Thymus (tissue), 11 donors: ENCODE measurements around the gene APBB2. TPM values are rescaled to one million over a fixed set of nuclear protein-coding genes. Genes with fewer than 3 reads are reported as not detected.
"Not testable (repeated sequence)": the region's sequence is repeated elsewhere in the genome, so short reads cannot be mapped to it uniquely, and the experiment has no call there.

ENCODE experiments used
- DNase-seq, 9 donors: peaks; one replicate each; pipeline ENCODE4 v3.0.0-alpha.2; 2013; ENCODE audit warnings: low spot score in 9 of 9, low read depth in 6 of 9, missing footprints in 1 of 9
- H3K27ac ChIP-seq, 2 donors: one replicate each; pipeline ENCODE4 v1.5.1; 2013; ENCODE audit warnings: control low read depth in 1 of 2, low read depth in 1 of 2, low read length in 1 of 2, mild to moderate bottlenecking in 1 of 2, moderate library complexity in 1 of 2
- H3K27me3 ChIP-seq, 2 donors: one replicate each; pipeline ENCODE4 v1.5.1; 2013; ENCODE audit warnings: low read length in 1 of 2; ENCODE audit not compliant: control insufficient read depth in 2 of 2, insufficient read depth in 1 of 2
- H3K36me3 ChIP-seq, 2 donors: one replicate each; pipeline ENCODE4 v1.5.1; 2013; ENCODE audit warnings: low read length in 1 of 2, mild to moderate bottlenecking in 1 of 2, moderate library complexity in 1 of 2; ENCODE audit not compliant: control insufficient read depth in 2 of 2, insufficient read depth in 2 of 2
- H3K4me1 ChIP-seq, 2 donors: one replicate each; pipeline ENCODE4 v1.5.1; 2013; ENCODE audit warnings: low read length in 2 of 2; ENCODE audit not compliant: control insufficient read depth in 2 of 2, insufficient read depth in 2 of 2
- H3K4me3 ChIP-seq, 2 donors: one replicate each; pipeline ENCODE4 v1.5.1; 2013; ENCODE audit warnings: low read length in 2 of 2, control low read depth in 1 of 2, mild to moderate bottlenecking in 1 of 2
- H3K9me3 ChIP-seq, 2 donors: one replicate each; pipeline ENCODE4 v1.5.1; 2013; ENCODE audit warnings: low read length in 1 of 2, mild to moderate bottlenecking in 1 of 2; ENCODE audit not compliant: control insufficient read depth in 2 of 2, insufficient read depth in 1 of 2
- WGBS: extraction: QIAGEN DNeasy Blood & Tissue Kit; methylation state at CpG from one replicate; pipeline ENCODE4 v1.1.7; 2013; 5-methylcytosine and 5-hydroxymethylcytosine counted together
- polyA plus RNA-seq: library from polyadenylated mRNA; stranded (reverse); fragments of 200-250 nt; gene quantifications from one replicate; pipeline ENCODE4 v1.2.3, GENCODE V29; 2013
- total RNA-seq: library from RNA; stranded (reverse); fragments of 120-200 nt; gene quantifications from one replicate; pipeline ENCODE4 v1.2.4, GENCODE V29; 2013
- donor health status: healthy.

APBB2 gene
- total and polyA plus RNA-seq, 2 donors, result 10.0 to 20.2 TPM

DNA sequence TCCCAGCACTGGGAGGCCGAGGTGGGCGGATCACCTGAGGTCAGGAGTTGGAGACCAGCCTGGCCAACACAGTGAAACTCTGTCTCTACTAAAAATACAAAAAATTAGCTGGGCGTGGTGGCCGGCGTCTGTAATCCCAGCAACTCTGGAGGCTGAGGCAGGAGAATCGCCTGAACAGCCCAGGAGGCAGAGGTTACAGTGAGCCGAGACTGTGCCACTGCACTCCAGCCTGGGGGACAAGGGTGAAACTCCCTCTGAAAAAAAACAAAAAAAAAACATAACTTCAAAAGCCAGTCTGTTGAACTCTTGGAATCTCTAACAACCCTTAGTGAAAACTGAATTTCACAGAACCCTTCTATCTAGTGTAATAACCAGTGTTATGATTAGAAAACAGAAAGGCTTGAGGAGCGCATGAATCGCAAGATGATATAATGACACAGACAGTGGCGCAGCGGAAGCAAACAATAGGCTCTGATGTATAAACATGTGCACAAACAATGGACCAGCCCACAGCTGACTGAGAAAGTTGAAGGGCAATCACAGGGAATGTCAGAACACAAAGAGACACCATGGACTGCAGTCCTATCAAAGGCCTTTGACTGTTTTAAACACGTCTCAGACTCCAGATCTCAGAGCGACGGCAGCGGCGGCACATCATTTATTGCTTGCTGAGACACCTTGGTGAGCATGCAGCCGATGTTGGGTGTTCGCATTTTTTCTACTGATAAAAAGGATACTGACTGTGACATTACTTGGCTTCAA lies 383.0 kb downstream of the APBB2 start:
- Histone ChIP-seq H3K4me3 (no peak overlapping the region), H3K9me3 (no peaks in the 10 kb centered on the region), H3K27me3 (no peaks in the 10 kb centered on the region), H3K36me3 (no peaks in the 10 kb centered on the region), H3K4me1 (peaks cover 0 to 2% of the 10 kb centered on the region in 2 donors), H3K27ac (no peak overlapping the region)
- 98% methylated on average over 18 of the region's 18 CpGs for WGBS
- DNase-seq, result no peak

DNA sequence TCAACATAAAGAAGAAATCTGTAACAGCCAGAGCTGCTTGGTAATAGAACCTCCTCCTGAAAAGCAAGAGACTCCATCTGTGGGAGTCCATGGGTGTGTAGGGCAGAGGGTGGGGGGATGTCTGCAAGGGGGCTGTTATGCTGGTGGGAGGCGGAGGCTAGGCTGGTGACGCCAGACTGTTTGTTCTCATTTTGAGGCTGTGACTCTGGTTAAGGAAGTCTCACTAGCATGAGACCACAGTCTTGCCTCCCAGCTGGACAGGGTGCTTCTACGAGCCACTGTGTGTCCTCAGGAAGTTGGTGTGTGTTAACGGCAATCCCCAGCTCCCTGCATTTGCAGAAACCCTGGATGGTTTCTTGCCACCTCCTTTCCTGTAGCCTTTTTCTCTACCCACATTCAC lies 384.8 kb downstream of the APBB2 start:
- H3K27ac ChIP-seq, result no peak overlapping the region
- H3K27me3 ChIP-seq, result no peaks in the 10 kb centered on the region
- H3K36me3 ChIP-seq, result no peaks in the 10 kb centered on the region
- DNase-seq, result no peak
- H3K4me3 ChIP-seq, result no peak overlapping the region
- WGBS, result 40% methylated on average over 4 of the region's 4 CpGs
- H3K9me3 ChIP-seq, result no peaks in the 10 kb centered on the region
- peaks cover 0 to 5% of the 10 kb centered on the region in 2 donors for H3K4me1 ChIP-seq

DNA sequence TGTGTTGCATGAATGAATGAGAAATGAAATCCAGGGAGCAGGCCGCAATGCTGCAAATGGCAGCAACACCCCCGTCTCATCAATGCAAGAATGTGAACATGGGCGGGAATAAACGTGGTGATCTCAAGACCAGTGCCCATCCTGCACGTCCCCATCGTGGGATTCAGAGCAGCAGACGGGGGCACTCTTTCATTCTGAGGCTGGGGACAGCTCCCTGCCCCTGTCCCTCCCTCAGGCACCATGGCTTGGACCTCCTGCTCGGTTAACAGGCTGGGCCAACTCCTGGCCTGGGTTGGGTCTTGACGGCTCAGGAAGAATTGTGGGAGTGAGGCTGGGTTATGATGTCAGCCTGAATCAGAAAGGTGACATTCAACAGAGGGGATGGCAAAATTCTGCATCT lies 385.7 kb downstream of the APBB2 start:
- H3K36me3 ChIP-seq, result no peaks in the 10 kb centered on the region
- 97% methylated on average over 9 of the region's 9 CpGs for WGBS
- no peak overlapping the region for H3K4me3 ChIP-seq
- H3K4me1 ChIP-seq, result peaks cover 0 to 5% of the 10 kb centered on the region in 2 donors
- H3K27me3 ChIP-seq, result no peaks in the 10 kb centered on the region
- H3K9me3 ChIP-seq, result no peaks in the 10 kb centered on the region
- DNase-seq, result no peak
- no peak overlapping the region for H3K27ac ChIP-seq

DNA sequence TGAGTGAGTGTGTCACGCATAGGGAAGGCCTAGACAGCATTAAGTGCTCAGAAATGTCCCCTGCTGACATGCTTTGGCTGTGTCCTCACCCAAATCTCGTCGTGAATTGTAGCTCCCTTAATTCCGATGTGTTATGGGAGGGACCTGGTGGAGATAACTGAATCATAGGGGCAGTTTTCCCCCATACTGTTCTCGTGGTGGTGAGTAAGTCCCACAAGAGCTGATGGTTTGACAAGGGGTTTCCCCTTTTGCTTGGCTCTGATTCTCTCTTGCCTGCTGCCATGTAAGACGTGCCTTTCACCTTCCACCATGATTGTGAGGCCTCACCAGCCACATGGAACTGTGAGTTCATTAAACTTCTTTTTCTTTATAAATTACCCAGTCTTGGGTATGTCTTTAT lies 386.6 kb downstream of the APBB2 start:
- H3K4me3 ChIP-seq, result no peak overlapping the region
- no peak for DNase-seq
- 92% methylated on average over 6 of the region's 6 CpGs for WGBS
- no peak overlapping the region for H3K27ac ChIP-seq
- H3K36me3 ChIP-seq, result no peaks in the 10 kb centered on the region
- no peaks in the 10 kb centered on the region for H3K9me3 ChIP-seq
- peaks cover 0 to 5% of the 10 kb centered on the region in 2 donors for H3K4me1 ChIP-seq
- no peaks in the 10 kb centered on the region for H3K27me3 ChIP-seq

DNA sequence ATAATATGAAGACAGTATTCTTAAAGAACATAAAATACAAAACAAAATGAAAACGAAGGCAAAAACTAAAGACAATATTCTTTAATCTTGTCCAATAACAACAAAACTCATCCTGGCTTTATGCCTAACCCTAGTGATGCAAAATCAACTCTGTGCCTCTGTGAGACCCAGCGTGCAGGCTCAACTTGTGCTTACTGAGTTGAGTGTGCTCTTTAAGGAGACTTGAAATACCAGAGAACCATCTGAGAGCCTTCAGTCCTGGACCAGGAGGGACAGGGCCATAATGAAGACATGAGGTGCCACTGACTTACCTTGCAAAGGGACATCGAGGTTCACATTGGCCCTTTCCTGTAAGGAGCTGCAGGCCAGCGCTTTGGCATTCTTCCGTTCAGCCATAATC lies 387.5 kb downstream of the APBB2 start:
- Histone ChIP-seq H3K27me3 (no peaks in the 10 kb centered on the region), H3K36me3 (peaks cover 0 to under 1% of the 10 kb centered on the region in 2 donors), H3K4me1 (peaks cover 0 to 5% of the 10 kb centered on the region in 2 donors), H3K27ac (no peak overlapping the region), H3K4me3 (no peak overlapping the region), H3K9me3 (no peaks in the 10 kb centered on the region)
- DNase-seq, result no peak
- 96% methylated on average over 5 of the region's 5 CpGs for WGBS

DNA sequence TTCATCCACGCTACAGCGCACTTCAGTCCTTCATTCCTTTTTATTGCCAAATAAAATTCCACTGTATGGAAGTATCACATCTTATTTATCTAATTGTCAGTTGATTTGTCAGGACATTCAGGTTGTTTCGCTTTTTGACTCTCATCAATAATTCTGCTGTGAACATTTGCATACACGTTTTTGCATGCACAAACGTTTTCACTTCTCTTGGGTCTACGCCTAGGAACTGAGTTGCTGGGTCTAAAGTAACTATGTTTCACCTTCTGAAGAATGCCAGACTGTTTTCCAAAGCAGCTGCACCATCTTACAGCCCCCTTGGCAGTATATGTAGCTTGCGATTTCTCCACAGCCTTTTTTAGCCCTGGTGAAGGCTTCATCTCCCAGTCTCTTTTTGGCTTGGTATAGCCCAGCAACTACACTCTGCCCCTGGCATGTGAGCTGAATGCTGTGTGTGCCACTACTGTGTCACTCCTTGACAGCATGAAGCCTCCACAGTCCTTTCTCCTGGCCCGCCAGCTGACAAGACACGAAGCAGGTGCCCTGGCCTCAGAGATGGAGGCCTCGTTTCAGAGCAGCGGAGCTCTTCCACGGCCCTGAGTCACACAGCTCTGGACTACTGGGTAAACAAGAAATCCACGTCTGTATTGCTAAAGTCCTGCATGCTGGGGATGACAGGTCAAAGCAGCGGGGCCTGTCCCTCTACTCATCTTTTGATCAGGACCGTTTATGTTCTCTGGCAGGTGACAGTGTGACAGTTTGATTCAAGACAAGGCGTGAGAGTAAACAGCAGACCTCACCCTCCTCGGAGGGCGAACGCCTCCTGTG lies 389.1 kb downstream of the APBB2 start:
- H3K36me3 ChIP-seq, result peaks cover 0 to 4% of the 10 kb centered on the region in 2 donors
- H3K4me1 ChIP-seq, result peaks cover 0 to 5% of the 10 kb centered on the region in 2 donors
- DNase-seq, result no peak
- WGBS, result 96% methylated on average over 19 of the region's 19 CpGs
- H3K27me3 ChIP-seq, result no peaks in the 10 kb centered on the region
- no peak overlapping the region for H3K4me3 ChIP-seq
- H3K27ac ChIP-seq, result no peak overlapping the region
- no peaks in the 10 kb centered on the region for H3K9me3 ChIP-seq

DNA sequence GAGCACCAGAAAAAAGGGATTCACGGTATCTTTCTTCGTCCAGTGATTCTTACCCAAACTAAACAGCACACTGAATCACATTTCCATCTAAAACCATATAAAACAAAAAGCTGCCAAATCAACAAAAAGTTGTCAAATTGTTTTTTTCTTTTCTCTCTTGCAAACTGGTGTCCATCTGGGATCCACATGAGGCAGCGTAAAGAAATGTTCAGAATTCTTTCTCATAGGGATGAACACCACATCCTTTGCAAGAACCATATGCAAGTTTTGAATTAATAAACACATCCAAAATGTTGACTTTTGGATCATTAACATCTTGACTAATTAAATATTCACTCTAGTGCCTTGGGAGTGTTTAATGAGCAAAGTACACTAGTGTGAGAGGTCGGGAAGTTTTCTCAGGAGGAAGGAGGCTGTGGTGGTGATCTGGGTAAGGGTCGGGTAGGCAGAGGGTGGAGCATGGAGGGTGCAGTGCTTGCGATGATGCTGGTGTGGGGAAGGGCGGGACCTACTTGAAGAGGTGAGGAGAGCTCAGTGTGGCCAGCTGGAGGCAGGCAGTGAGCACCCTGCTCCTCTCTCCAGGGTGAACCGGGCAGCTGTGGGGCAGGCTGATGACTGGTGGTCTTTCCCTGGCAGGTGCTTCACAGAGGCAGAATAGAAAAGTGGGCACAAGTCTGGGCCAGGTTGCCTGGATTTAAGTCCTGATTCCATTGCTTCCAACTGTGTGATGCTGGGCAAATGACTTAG lies 391.7 kb downstream of the APBB2 start:
- Histone ChIP-seq H3K27me3 (no peaks in the 10 kb centered on the region), H3K4me1 (peaks cover 0 to 3% of the 10 kb centered on the region in 2 donors), H3K27ac (no peak overlapping the region), H3K9me3 (no peaks in the 10 kb centered on the region), H3K4me3 (no peak overlapping the region), H3K36me3 (peaks cover 0 to 4% of the 10 kb centered on the region in 2 donors)
- no peak for DNase-seq
- 97% methylated on average over 8 of the region's 8 CpGs for WGBS

DNA sequence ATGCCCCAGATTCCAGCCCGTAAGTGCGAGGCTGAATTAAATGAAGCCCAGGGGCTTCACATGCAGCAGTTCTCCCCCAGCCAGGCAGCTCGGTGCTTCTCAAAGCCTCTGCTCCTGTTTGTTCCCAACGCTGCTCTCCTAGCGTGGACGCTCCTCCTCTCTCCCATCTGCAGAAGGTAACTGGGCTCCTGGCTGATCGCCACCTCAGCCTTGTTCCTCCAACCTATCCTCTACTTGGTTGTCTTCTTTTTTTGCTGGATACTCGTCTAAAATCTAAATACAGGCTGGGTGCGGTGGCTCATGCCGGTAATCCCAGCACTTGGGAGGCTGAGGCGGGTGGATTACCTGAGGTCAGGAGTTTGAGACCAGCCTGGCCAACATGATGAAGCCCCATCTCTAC lies 394.2 kb downstream of the APBB2 start:
- Histone ChIP-seq H3K4me3 (no peak overlapping the region), H3K4me1 (no peaks in the 10 kb centered on the region), H3K36me3 (peaks cover 0 to 4% of the 10 kb centered on the region in 2 donors), H3K27me3 (no peaks in the 10 kb centered on the region), H3K27ac (no peak overlapping the region), H3K9me3 (no peaks in the 10 kb centered on the region)
- no peak for DNase-seq
- WGBS, result 99% methylated on average over 11 of the region's 11 CpGs

DNA sequence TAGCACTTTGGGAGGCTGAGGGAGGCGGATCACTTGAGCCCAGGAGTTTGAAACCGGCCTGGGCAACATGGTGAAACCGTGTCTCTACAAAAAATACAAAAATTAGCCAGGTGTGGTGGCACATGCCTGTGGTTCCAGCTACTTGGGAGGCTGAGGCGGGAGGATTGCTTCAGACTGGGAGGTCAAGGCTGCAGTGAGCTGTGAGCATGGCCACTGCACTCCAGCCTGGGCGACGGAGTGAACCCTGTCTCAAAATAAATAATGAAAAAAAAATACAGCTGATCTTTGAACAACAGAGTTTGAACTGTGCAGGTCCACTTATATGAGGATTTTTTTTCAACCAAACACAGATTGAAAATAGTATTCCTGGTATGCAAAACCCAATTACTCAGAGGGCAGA lies 397.2 kb downstream of the APBB2 start:
- H3K9me3 ChIP-seq, DNase-seq, H3K27me3 ChIP-seq, H3K4me1 ChIP-seq, H3K36me3 ChIP-seq, H3K27ac ChIP-seq, H3K4me3 ChIP-seq: not testable (repeated sequence)
- 96% methylated on average over 6 of the region's 6 CpGs for WGBS
